AG10803 (cell line): ENCODE data around the gene CKB.

Experiments
- DNase-seq: peaks from one replicate; pipeline ENCODE4 v3.0.0; 2010; ENCODE audit warnings: low read depth
- H3K4me3 ChIP-seq: 2 replicates; pipeline ENCODE4 v1.5.1; 2011; ENCODE audit warnings: mild to moderate bottlenecking, low read length, control low read depth
- CTCF ChIP-seq: conservative IDR thresholded peaks from 2 replicates; pipeline ENCODE4 v1.5.1; 2011; ENCODE audit warnings: mild to moderate bottlenecking, low read length, control low read depth, inconsistent platforms

CKB gene

GRCh38 chr14:103534576-103535061 lies 12.0 kb upstream of the CKB start:
- TF ChIP-seq CTCF = no peak
- no peak overlapping the region for H3K4me3 ChIP-seq
- no peak for DNase-seq

GRCh38 chr14:103533999-103534575 lies 11.5 kb upstream of the CKB start:
- TF ChIP-seq CTCF = no peak
- DNase-seq = no peak
- no peak overlapping the region for H3K4me3 ChIP-seq

- no peak for TF ChIP-seq CTCF
- no peak overlapping the region for H3K4me3 ChIP-seq
- no peak for DNase-seq
Observed at GRCh38 chr14:103533137-103533998, 10.7 kb upstream of the CKB start.

GRCh38 chr14:103532216-103533136 lies 9.8 kb upstream of the CKB start:
- no peak for DNase-seq
- TF ChIP-seq CTCF = no peak
- no peak overlapping the region for H3K4me3 ChIP-seq

GRCh38 chr14:103531421-103532215 lies 9.0 kb upstream of the CKB start:
- no peak for DNase-seq
- no peak overlapping the region for H3K4me3 ChIP-seq
- no peak for TF ChIP-seq CTCF

GRCh38 chr14:103530831-103531230 lies 8.2 kb upstream of the CKB start:
- H3K4me3 ChIP-seq = no peak overlapping the region
- no peak for DNase-seq
- no peak for TF ChIP-seq CTCF
